ENCODE data around the gene MORF4L2.

GRCh38 chrX:103691059-103691458, 4.6 kb upstream of the MORF4L2 start:
- TF ChIP-seq CTCF (IDR thresholded peaks at IDR 0.05; ENCODE audit: low read length) (no peak), EZH2 (IDR thresholded peaks at IDR 0.05; ENCODE audit: borderline replicate concordance, low read length) (no peak)
